Cardiac muscle cell (in vitro differentiated cells and primary cell): ENCODE data around the gene SHROOM3. TPM values are rescaled to one million over a fixed set of nuclear protein-coding genes. Genes with fewer than 3 reads are reported as not detected.
A peak's percentile ranks its signal among the peaks of the same experiment; 100 is the strongest.

Experiments used
- DNase-seq, 2 donors: peaks; one replicate each; pipeline versions ENCODE4 v3.0.0 to v3.0.0-alpha.2; 2010 to 2017; ENCODE audit warnings: low read depth in 1 of 2, low spot score in 1 of 2
- H3K27ac ChIP-seq: fragments of 200-600 bp; sonication (generic); 2 replicates; pipeline ENCODE4 v1.5.1; 2016
- H3K27me3 ChIP-seq: fragments of 200-600 bp; sonication (generic); 2 replicates; pipeline ENCODE4 v1.6.0; 2016; ENCODE audit warnings: control low read depth
- H3K36me3 ChIP-seq: fragments of 200-600 bp; sonication (generic); 2 replicates; pipeline ENCODE4 v1.5.1; 2016; ENCODE audit warnings: control low read depth
- H3K4me1 ChIP-seq: fragments of 200-600 bp; sonication (generic); 2 replicates; pipeline ENCODE4 v1.8.1; 2017; ENCODE audit warnings: low read depth, mild to moderate bottlenecking, mixed run types
- H3K4me3 ChIP-seq: fragments of 200-600 bp; sonication (generic); 2 replicates; pipeline ENCODE4 v1.5.1; 2016; ENCODE audit warnings: mild to moderate bottlenecking
- H3K9me3 ChIP-seq: fragments of 200-600 bp; sonication (generic); 2 replicates; pipeline ENCODE4 v1.5.1; 2017; ENCODE audit warnings: low read depth, mild to moderate bottlenecking, control low read depth
- CTCF ChIP-seq: IDR thresholded peaks from 2 replicates; pipeline ENCODE4 v1.5.1; 2012; ENCODE audit warnings: low read depth, mild to moderate bottlenecking, low read length
- polyA plus RNA-seq: library from polyadenylated mRNA; unstranded; fragments of >200 nt; fragmentation: Nextera tagmentation; extraction: Ambion mirVana; gene quantifications from 2 replicates; pipeline ENCODE4 v1.2.1, GENCODE V29; 2016
- total RNA-seq: library from RNA; depleted of rRNA; stranded (reverse); fragments of >200 nt; gene quantifications from 2 replicates; pipeline ENCODE4 v1.2.3, GENCODE V29; 2016

SHROOM3 gene
- total and polyA plus RNA-seq, 2 experiments from 2014 or later: 13.7 to 47.7 TPM

- Histone ChIP-seq H3K27ac (no peak overlapping the region), H3K9me3 (no peaks in the 10 kb centered on the region), H3K4me3 (no peak overlapping the region), H3K27me3 (no peaks in the 10 kb centered on the region), H3K36me3 (no peaks in the 10 kb centered on the region), H3K4me1 (no peaks in the 10 kb centered on the region)
- no peak for TF ChIP-seq CTCF
- no peak for DNase-seq
These were observed 6.9 kb downstream of the SHROOM3 start for GRCh38 chr4:76441881-76442280.

- no peak for DNase-seq
- Histone ChIP-seq H3K27ac (no peak overlapping the region), H3K9me3 (no peaks in the 10 kb centered on the region), H3K4me3 (no peak overlapping the region), H3K36me3 (no peaks in the 10 kb centered on the region), H3K27me3 (no peaks in the 10 kb centered on the region), H3K4me1 (no peaks in the 10 kb centered on the region)
- no peak for TF ChIP-seq CTCF
These were observed 7.8 kb downstream of the SHROOM3 start for GRCh38 chr4:76442807-76443206.

- H3K9me3 ChIP-seq: no peaks in the 10 kb centered on the region
- H3K4me1 ChIP-seq: no peaks in the 10 kb centered on the region
- no peaks in the 10 kb centered on the region for H3K27me3 ChIP-seq
- no peaks in the 10 kb centered on the region for H3K36me3 ChIP-seq
- no peak for DNase-seq
- TF ChIP-seq CTCF: no peak
- H3K27ac ChIP-seq: no peak overlapping the region
- no peak overlapping the region for H3K4me3 ChIP-seq
These were observed 8.3 kb downstream of the SHROOM3 start for GRCh38 chr4:76443376-76443775.

GRCh38 chr4:76445911-76446310 is 10.9 kb downstream of the SHROOM3 start:
- no peaks in the 10 kb centered on the region for H3K9me3 ChIP-seq
- H3K4me3 ChIP-seq: no peak overlapping the region
- no peak overlapping the region for H3K27ac ChIP-seq
- H3K4me1 ChIP-seq: no peaks in the 10 kb centered on the region
- no peaks in the 10 kb centered on the region for H3K36me3 ChIP-seq
- TF ChIP-seq CTCF: no peak
- no peak for DNase-seq
- H3K27me3 ChIP-seq: no peaks in the 10 kb centered on the region

- Histone ChIP-seq H3K9me3 (no peaks in the 10 kb centered on the region), H3K27ac (no peak overlapping the region), H3K27me3 (no peaks in the 10 kb centered on the region), H3K4me1 (no peaks in the 10 kb centered on the region), H3K4me3 (no peak overlapping the region), H3K36me3 (no peaks in the 10 kb centered on the region)
- peak in 1 of 2 donors; percentile 83 for DNase-seq
- no peak for TF ChIP-seq CTCF
These were observed 12.4 kb downstream of the SHROOM3 start for GRCh38 chr4:76447393-76447851.

- H3K27ac ChIP-seq: no peak overlapping the region
- no peak for TF ChIP-seq CTCF
- no peaks in the 10 kb centered on the region for H3K36me3 ChIP-seq
- no peaks in the 10 kb centered on the region for H3K27me3 ChIP-seq
- H3K9me3 ChIP-seq: no peaks in the 10 kb centered on the region
- H3K4me1 ChIP-seq: no peaks in the 10 kb centered on the region
- DNase-seq: no peak
- H3K4me3 ChIP-seq: no peak overlapping the region
These were observed 13.2 kb downstream of the SHROOM3 start for GRCh38 chr4:76448211-76448610.
